C4-2B (cell line): ENCODE results near the gene ZNF778.

Experiments used
- H3K27ac ChIP-seq: fragments of 450-650 bp; 2 replicates; pipeline ENCODE4 v1.5.1; 2017
- CTCF ChIP-seq: fragments of 450-650 bp; conservative IDR thresholded peaks from 2 replicates; pipeline ENCODE4 v1.5.1; 2017; ENCODE audit warnings: mild to moderate bottlenecking
- ZFX ChIP-seq: fragments of 450-650 bp; IDR thresholded peaks from 2 replicates; pipeline ENCODE4 v1.6.1; 2017

ZNF778 gene

GRCh38 chr16:89200124-89200849 is 17.2 kb upstream of the ZNF778 start, which contains the start of gene SLC22A31:
Gene SLC22A31 (minus strand): TSS chr16:89200537. CDS start chr16:89200501, 36 bp downstream.
- H3K27ac ChIP-seq, result peak within 1 kb of the TSS; percentile 49; the same call in 1 of the 2 replicates
- no peak for TF ChIP-seq ZFX
- TF ChIP-seq CTCF, result no peak

- TF ChIP-seq ZFX (0 out of 2 replicates have a peak, but pooled peaks have one; percentile 22), CTCF (no peak)
- peak overlapping the region; percentile 49; the same call in 1 of the 2 replicates for H3K27ac ChIP-seq
Measured at GRCh38 chr16:89200850-89201411, 16.6 kb upstream of the ZNF778 start.

GRCh38 chr16:89201439-89202377 is 15.8 kb upstream of the ZNF778 start:
- TF ChIP-seq ZFX, result peak; percentile 24; the same call in 1 of the 2 replicates
- no peak for TF ChIP-seq CTCF
- peak overlapping the region; percentile 49 for H3K27ac ChIP-seq

GRCh38 chr16:89202422-89203215 is 14.9 kb upstream of the ZNF778 start:
- no peak for TF ChIP-seq CTCF
- TF ChIP-seq ZFX, result no peak
- H3K27ac ChIP-seq, result peak overlapping the region; percentile 47

GRCh38 chr16:89207993-89208392 is 9.5 kb upstream of the ZNF778 start:
- no peak overlapping the region for H3K27ac ChIP-seq
- TF ChIP-seq ZFX (no peak), CTCF (no peak)

- no peak overlapping the region for H3K27ac ChIP-seq
- TF ChIP-seq CTCF (no peak), ZFX (no peak)
Measured at GRCh38 chr16:89209522-89210044, 7.9 kb upstream of the ZNF778 start.
